Measurements from ENCODE around the gene ATXN10.

Gene ATXN10

DNA sequence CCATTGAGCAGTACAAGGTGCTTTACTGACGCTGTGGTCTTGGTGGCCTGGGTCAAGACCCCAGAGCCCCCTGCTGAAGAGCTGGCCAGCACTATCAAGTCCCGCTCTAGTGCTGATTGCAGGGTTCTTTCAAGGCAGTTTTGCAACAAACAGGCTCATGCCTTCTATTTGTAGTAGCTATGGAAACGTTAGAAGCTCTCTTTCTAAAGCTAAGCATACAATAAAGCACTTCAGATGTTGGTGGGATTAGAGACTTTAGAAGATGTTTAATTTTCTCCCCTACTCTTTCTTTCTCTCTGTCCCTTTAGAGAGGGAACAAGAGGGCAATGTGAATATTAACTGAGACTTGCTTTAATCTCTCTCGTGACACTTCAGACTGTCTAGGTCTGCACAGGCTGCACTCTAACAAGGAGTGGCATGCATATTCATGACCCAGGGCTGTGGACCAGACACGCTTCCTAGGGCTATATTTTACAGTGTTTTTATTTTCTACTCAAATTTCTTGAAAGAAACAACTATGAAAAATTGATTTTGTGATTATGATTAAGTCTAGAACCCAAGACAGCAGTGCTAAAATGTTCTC is 166.8 kb downstream of the ATXN10 start:
- TF ChIP-seq, protein P1, sequence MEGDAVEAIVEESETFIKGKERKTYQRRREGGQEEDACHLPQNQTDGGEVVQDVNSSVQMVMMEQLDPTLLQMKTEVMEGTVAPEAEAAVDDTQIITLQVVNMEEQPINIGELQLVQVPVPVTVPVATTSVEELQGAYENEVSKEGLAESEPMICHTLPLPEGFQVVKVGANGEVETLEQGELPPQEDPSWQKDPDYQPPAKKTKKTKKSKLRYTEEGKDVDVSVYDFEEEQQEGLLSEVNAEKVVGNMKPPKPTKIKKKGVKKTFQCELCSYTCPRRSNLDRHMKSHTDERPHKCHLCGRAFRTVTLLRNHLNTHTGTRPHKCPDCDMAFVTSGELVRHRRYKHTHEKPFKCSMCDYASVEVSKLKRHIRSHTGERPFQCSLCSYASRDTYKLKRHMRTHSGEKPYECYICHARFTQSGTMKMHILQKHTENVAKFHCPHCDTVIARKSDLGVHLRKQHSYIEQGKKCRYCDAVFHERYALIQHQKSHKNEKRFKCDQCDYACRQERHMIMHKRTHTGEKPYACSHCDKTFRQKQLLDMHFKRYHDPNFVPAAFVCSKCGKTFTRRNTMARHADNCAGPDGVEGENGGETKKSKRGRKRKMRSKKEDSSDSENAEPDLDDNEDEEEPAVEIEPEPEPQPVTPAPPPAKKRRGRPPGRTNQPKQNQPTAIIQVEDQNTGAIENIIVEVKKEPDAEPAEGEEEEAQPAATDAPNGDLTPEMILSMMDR (conservative IDR thresholded peaks at IDR 0.05; ENCODE audit: low read length): no peak
- H3K4me3 ChIP-seq (ENCODE audit: low read length): no peak overlapping the region
- no peak for DNase-seq (ENCODE audit: low read depth)

DNA sequence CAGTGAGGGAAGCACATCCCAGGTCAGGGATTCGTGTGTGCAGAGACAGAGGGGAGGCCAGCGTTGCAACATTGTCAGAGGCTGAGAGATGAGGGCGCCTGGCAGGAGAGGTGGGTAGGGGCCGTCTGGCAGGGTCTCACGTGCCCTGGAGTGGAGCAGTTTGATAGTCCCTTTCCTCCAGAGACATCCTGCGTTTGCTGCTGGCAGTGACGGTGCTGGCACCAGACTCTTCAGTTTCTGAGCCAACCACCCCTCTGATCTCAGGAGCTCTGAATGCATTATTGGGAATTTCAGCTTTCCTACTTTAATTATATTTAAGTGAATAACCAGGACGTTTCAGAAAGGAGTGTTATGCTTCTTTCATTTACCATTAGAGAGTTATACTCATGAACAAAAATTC is 168.8 kb downstream of the ATXN10 start:
- TF ChIP-seq, protein P1 (conservative IDR thresholded peaks at IDR 0.05; ENCODE audit: low read length): no peak
- no peak overlapping the region for H3K4me3 ChIP-seq (ENCODE audit: low read length)
- no peak for DNase-seq (ENCODE audit: low read depth)

DNA sequence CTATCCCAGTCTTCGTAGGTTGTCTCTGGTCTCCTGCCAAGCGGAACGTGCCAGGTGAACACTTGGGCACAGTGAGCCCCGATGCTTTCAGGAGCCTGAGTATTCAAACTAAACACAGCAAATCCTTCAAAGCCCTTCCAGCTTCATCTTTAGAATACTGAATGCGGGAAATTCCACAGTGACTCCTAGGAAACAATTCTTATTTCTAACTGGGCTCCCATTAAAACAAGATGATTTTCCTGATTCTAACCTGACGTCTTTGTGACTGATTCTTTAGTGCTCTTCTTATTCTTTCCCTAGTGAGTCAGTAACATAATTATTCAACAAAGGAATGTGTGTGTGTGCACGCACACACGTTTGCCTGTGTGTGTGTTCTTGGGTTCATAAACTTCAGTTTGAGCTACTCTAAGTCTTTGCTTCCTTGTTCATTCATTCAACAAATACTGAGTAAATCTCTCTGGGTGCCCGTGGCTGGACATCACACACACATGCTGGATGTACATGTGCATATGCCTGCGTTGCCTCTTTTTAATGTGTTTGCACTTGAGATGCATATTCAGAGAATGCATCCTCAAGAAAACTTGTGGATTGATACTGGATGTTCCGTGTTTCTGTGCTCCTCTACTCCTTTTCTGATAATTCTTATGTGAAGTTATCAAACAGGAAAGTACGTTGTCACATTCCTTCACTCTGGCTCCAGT is 170.8 kb downstream of the ATXN10 start:
- H3K4me3 ChIP-seq (ENCODE audit: low read length): no peak overlapping the region
- TF ChIP-seq, protein P1 (conservative IDR thresholded peaks at IDR 0.05; ENCODE audit: low read length): no peak
- peak; percentile 71 for DNase-seq (ENCODE audit: low read depth)

DNA sequence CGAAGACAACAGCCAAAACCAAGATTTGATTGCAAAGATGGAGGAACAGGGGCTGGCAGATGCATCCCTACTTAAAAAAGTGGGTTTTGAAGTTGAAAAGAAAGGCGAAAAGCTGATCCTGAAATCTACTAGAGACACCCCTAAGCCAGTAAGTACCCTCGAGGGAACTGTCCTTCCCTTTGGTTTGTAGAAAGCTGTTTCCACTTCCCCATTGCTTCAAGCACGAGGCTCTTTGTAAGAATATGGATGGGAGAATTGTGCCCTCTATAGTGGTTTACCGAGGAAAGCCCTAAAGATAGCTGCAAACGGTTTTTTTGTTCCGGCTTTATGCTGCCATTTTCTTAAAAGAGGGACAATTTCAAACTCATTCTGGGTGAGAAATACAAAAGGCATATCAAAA is 171.4 kb downstream of the ATXN10 start:
- H3K4me3 ChIP-seq (ENCODE audit: low read length): no peak overlapping the region
- DNase-seq (ENCODE audit: low read depth): no peak
- TF ChIP-seq, protein P1 (conservative IDR thresholded peaks at IDR 0.05; ENCODE audit: low read length): no peak

DNA sequence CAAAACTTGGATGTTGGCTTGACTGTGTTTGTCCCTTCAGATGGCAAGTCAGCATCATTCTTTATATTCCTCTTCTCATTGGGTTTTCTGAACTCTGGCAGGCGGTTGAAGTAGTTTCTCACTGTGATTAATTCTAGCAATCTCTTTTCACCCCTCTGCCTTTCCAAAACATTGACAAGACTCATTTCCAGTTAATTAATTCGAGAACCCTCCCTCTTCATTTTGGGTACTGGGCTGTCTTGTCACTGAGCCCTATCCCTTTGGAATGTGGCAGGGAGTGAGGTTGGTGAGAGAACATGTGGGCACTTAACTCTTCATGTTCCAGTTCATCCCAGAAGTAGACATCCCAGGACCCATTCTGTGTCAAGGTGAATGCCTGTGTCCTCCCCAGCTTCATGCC is 172.4 kb downstream of the ATXN10 start:
- no peak overlapping the region for H3K4me3 ChIP-seq (ENCODE audit: low read length)
- no peak for DNase-seq (ENCODE audit: low read depth)

DNA sequence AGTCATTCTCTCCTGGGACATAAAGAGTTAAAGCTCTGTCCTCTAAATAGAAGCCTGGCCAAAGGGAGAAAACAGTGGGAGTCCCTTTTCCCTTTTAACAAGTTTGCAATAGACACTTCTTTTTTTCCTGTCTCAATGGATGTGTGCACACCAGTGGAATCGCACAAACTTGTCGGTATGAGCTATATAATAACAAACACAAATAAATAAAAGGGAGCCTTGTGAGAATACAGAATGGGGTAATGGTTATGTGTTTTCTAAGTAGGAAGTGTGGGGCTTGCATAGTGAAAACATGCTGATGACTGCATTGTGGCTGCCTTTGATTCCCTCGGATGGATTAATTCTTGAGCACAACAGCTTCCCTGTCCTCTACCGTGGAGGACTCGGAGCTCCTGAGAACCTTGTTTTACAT is 173.4 kb downstream of the ATXN10 start:
- H3K4me3 ChIP-seq (ENCODE audit: low read length): no peak overlapping the region
- no peak for DNase-seq (ENCODE audit: low read depth)
- TF ChIP-seq, protein P1 (conservative IDR thresholded peaks at IDR 0.05; ENCODE audit: low read length): no peak

More for the DNA sequence above, 172.4 kb downstream of the ATXN10 start:
- TF ChIP-seq, protein P1 (conservative IDR thresholded peaks at IDR 0.05; ENCODE audit: low read length): no peak

DNA sequence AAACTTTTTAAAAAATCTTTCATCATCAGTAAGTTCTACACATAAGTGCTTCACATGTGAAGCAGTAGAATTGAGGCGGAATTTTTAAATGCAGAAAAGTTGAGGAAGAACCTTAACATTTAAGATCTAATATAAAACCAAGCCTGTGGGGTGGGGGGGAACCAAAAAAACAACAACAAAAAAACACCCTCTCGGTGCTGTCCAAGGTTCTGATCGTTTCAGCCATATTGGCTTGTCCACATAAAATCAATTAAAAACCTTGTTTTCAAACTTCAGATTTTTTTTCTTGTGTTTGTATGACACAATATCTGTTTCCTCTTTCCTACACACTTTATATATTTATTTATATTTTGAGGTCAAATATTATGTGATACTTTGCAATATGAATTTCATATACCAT is 175.3 kb downstream of the ATXN10 start:
- no peak overlapping the region for H3K4me3 ChIP-seq (ENCODE audit: low read length)
- TF ChIP-seq, protein P1 (conservative IDR thresholded peaks at IDR 0.05; ENCODE audit: low read length): no peak
- no peak for DNase-seq (ENCODE audit: low read depth)

Data from AG10803 (cell line).